Activated CD4-positive, alpha-beta T cell treated with anti-CD3 and anti-CD28 coated beads, Interleukin-2, amount 50 U/mL, for 16 hours (primary cell): ENCODE measurements around the gene CYP4A22.
A peak's percentile ranks its signal among the peaks of the same experiment; 100 is the strongest.
"Not testable (repeated sequence)": the region's sequence is repeated elsewhere in the genome, so short reads cannot be mapped to it uniquely, and the experiment has no call there.

Experiments
- DNase-seq: peaks from one replicate; pipeline ENCODE4 v3.0.0-alpha.2; 2020

CYP4A22 gene

DNA sequence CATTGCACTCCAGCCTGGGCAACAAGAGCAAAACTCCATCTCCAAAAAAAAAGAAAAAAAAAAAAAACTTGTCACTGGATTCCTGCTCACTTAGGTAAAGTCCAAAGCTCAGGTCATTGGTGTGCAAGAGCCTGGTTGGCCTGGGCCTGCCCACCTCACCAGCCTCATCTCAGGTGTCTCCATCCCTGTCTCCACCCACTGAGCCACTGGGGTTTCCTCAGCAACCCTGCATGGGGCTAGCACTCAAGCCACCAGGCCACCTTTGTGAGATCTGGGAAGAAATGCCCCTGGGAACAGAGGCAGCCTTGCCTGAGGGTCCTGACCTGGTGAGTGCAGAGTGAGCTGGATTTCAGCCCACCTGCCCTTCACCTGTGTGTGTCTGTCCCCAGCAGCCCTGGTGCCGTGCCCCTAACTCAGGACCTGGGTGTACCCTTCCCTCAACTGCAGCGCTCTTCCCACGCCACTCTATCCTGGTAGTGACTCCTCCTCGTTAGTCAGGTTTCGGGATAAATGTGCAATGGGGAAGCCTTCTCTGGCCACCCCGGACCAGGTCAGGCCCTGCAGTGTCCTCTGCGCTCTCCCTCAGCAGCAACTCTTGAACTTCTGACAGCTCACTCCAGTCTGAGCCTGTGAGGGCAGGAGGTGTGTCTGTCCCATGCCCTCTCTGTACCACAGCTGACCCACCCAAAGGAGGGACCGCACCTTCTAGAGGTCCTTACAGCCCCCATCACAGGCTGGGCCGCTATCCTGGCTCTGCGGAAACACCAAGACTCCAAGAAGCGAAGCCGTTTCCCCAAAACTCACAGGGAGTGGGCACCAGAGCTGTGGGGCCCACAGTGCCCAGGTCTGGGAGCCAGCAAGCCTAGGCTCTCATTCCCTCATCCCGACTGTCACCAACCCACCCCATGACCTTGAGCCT lies 49.3 kb downstream of the CYP4A22 start:
- DNase-seq: no peak

DNA sequence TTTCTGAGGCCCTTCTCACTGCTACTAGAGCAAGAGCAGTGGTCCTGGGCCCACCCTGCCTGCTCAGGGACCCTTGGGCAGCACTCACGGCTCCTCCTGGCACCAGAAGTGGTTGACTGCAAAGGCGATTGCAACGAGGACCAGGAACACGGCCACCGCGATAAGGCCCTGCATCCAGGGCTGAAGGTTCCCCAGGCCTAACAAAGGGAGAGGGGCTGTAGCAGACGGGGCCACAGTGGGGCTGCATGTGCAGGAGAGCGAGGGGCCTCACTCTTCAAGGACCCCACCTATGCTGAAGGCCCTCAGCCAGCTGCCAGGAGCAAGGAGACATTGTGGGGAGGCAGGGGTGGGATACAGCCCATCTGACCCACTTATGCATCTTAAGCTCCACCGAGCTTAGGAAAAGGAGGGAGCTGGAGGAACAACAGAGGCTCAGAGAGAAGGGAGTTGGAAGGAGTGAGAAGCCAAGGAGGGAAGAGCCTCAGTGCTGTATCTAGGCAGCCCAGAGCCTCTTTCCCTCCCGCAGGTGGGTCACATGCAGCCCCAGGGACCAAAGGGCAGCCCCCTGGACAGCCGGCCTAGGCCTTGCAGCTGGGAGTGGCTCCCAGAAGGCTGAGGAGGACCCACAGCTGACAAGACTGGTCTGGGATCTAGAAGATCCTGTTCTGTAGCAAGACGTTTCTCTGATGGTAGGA lies 50.1 kb downstream of the CYP4A22 start:
- DNase-seq: no peak

DNA sequence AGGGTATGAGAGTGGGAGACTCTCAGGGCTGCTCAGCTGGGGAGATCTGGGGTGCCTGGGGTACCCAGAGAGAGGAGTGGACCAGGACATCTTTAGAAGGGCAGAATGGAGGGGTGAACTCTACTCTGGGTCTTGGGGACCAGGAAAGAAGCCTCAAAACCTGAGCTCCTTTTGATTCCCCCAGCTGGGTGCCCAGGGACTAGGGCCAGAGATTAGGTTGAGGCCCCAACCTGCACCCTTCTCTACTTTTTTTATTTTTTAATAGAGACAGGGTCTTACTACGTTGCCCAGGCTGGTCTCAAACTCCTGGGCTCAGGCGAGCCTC lies 50.6 kb downstream of the CYP4A22 start:
- no peak for DNase-seq

GRCh38 chr1:47188791-47189785 lies 51.8 kb downstream of the CYP4A22 start:
- DNase-seq: no peak

GRCh38 chr1:47189844-47190508 lies 52.7 kb downstream of the CYP4A22 start, which contains the start of gene PDZK1IP1:
Gene PDZK1IP1, minus strand, starts transcription at chr1:47190036. Its CDS starts 104 bp downstream, at chr1:47189932.
- DNase-seq: no peak

DNA sequence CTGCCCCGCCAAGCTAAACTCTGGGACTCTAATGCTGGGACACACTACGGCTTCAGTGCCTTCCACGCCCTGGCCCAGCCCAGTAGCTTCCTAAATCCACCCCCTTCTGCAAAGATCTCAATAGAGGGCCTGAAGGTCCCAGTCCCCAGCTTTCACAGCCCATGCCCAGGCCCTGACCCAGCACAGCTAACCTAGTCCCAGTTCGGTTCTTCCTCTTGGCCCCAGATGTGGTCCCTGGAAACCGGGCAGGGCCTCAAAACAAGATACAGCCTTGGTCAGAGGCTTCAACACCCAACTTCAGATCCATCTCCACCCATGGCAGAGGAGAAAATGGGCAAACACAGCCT lies 53.2 kb downstream of the CYP4A22 start:
- no peak for DNase-seq

GRCh38 chr1:47190857-47191256 lies 53.6 kb downstream of the CYP4A22 start:
- no peak for DNase-seq

- DNase-seq: no peak
Measured at GRCh38 chr1:47191940-47192457, 54.8 kb downstream of the CYP4A22 start.

GRCh38 chr1:47192458-47193384 lies 55.5 kb downstream of the CYP4A22 start:
- peak; percentile 64 for DNase-seq

GRCh38 chr1:47193496-47193895 lies 56.3 kb downstream of the CYP4A22 start:
- DNase-seq: not testable (repeated sequence)

DNA sequence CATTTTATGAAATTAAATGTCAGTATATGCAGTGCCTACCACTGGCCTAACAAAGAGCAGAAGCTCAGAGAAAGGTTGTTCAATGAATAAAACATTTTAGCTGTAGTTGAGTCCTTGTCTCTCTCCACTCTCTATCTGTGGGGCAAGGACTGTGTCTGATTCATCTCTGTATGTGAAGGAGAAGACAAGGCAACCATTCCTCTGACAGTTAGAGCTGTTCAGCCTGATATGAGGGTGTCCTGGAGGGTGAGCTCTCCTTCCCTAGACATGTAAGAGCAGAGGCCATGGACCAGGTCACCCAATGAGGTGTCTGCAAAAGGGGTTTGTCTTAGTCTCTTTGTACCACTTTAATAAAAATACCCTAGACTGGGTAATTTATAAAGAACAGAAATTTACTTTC lies 57.1 kb downstream of the CYP4A22 start:
- no peak for DNase-seq

- not testable (repeated sequence) for DNase-seq
Measured at GRCh38 chr1:47195981-47196380, 58.7 kb downstream of the CYP4A22 start.

GRCh38 chr1:47196622-47197021 lies 59.4 kb downstream of the CYP4A22 start:
- no peak for DNase-seq

DNA sequence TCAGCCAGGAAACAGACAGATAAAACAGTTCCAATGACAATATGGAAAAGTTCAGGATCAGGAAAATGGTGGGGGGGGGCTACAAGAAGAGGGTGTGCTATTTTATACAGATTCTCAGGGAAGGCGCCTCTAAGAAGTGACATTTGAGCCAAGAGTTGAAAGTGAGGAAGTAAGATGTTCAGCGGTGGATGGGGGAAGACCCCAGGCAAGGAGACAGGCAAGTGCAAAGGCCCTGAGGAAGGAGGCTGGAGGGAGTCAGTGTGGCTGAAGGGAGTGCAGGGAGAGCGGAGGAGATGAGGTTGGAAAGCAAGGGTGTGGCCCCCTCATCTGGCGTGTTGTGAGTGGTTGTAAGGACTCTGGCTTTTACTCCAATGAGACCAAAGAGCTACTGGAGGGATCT lies 61.0 kb downstream of the CYP4A22 start:
- no peak for DNase-seq
